Brain microvascular endothelial cell (primary cell): ENCODE measurements around the gene DGCR8.

Experiments
- DNase-seq: peaks from one replicate; pipeline ENCODE4 v3.0.0-alpha.2; 2020
- H3K27ac ChIP-seq: fragments of 250-450 bp; sonication (Bioruptor Pico); 2 replicates; pipeline ENCODE4 v1.5.1; 2020; ENCODE audit warnings: mild to moderate bottlenecking, moderate library complexity
- H3K27me3 ChIP-seq: fragments of 250-450 bp; sonication (Bioruptor Pico); replicated peaks from 2 replicates; pipeline ENCODE4 v1.5.1; 2020; ENCODE audit warnings: mild to moderate bottlenecking
- H3K36me3 ChIP-seq: fragments of 250-450 bp; sonication (Bioruptor Pico); replicated peaks from 2 replicates; pipeline ENCODE4 v1.5.1; 2020; ENCODE audit warnings: mild to moderate bottlenecking
- H3K4me3 ChIP-seq: 2 replicates; pipeline ENCODE4 v1.5.1; 2011; ENCODE audit warnings: low read depth, mild to moderate bottlenecking, control low read depth, low read length, moderate library complexity
- in situ Hi-C: cut with HindIII; loops from 2 replicates; pipeline ENCODE4 v1.10.0; 2017; ENCODE audit warnings: low sequenced_read_pairs, low pct_ligation_motif_present
- TF ChIP-seq, protein P1 (sequence below): IDR thresholded peaks from 2 replicates; pipeline ENCODE4 v1.5.1; 2011; ENCODE audit warnings: low read depth, mild to moderate bottlenecking, moderate library complexity, low read length, control low read depth, inconsistent platforms; ENCODE audit errors: missing control alignments

Gene DGCR8

DNA sequence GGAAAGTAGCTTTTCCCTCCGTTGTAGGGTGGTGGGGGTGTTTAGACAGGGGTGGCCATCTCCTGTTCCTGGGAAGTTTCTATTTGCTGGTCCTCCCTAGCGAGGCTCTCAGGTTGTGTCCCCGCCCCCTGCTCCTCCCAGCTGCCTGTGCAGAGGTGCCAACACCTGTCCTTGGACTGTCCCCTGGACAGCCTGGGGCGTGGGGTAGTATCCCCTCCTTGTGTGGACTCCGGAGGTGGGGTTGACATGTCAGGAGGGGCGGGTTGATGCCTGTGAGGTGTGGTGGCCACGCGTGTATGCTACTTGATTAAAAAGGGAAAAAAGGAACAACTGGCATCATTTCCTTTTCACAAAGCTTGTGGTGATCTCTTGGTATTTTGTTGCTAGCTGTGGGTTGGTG, 21.6 kb downstream of the DGCR8 start:
- TF ChIP-seq, protein P1, sequence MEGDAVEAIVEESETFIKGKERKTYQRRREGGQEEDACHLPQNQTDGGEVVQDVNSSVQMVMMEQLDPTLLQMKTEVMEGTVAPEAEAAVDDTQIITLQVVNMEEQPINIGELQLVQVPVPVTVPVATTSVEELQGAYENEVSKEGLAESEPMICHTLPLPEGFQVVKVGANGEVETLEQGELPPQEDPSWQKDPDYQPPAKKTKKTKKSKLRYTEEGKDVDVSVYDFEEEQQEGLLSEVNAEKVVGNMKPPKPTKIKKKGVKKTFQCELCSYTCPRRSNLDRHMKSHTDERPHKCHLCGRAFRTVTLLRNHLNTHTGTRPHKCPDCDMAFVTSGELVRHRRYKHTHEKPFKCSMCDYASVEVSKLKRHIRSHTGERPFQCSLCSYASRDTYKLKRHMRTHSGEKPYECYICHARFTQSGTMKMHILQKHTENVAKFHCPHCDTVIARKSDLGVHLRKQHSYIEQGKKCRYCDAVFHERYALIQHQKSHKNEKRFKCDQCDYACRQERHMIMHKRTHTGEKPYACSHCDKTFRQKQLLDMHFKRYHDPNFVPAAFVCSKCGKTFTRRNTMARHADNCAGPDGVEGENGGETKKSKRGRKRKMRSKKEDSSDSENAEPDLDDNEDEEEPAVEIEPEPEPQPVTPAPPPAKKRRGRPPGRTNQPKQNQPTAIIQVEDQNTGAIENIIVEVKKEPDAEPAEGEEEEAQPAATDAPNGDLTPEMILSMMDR, result no peak
- H3K4me3 ChIP-seq, result no peak overlapping the region
- H3K27me3 ChIP-seq, result no peaks in the 10 kb centered on the region
- H3K36me3 ChIP-seq, result peaks cover 79% of the 10 kb centered on the region
- H3K27ac ChIP-seq, result no peak overlapping the region
- in situ Hi-C loops, result no loop called here
- DNase-seq, result no peak

DNA sequence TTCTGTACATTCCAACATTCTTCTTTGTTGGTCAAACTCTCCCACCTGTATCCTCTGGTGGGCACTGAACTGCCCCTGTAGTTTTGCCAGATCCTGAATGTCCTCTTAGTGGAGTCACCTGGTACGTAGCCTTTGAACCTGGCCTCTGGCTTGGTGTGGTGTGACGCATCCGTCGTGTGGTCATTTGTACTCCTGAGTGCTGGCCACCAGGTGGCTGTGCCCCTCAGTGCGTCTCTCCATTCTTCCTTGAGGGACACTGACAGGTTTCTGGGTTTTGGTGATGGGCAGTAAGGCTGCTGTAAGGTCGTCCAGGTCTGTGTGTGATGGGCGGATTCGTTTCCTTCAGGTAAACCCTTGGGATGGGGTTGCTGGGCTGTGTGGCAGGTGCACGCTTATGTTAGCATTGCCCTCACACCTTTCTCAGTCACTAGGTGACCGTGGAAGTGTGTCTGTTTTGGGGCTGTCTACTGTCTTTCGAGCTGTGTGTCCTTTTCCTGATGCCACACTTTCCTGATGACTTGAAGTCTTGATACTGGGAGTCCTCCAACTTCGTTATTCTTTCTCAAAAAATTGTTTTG, 22.3 kb downstream of the DGCR8 start:
- no peak overlapping the region for H3K27ac ChIP-seq
- peaks cover 80% of the 10 kb centered on the region for H3K36me3 ChIP-seq
- no peak for DNase-seq
- H3K4me3 ChIP-seq, result no peak overlapping the region
- in situ Hi-C loops, result no loop called here
- H3K27me3 ChIP-seq, result no peaks in the 10 kb centered on the region
- TF ChIP-seq, protein P1, result peak; percentile 12

DNA sequence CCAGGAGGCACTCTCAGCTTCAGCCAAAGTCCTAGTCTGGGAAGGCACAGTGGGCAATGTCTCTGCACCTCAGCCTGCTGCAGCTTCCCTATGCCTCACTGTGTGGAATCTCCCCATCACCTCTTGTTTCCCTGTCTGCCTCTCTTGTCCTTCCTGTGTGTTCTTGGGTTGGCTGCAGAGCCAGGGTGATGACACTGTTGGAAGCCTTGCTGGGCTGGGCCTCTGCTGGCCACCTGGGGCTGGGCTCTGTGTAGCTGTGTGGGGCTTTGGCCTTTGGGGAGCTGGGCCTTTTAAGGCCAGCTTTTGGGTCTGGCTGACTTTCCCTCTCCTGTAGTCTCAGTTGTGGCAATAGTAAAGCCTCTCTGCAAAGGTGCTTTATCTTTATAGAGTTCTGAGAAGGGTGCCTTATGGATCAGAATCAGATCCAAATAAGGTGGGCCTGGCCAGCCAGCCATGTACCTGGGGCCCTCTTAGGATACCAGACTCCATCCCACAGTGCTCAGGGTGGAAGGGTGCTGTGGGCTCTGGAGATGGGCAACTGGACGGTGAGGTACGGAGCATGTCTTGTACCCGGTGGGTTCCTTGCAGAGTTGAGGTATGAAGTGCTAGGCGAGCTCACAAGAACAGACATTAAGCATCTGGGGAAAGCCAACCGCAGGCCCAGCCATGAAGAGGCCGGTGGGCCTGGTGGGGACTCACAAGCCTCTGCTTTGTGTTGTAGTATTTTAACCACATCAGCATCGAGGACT, 25.6 kb downstream of the DGCR8 start:
- TF ChIP-seq, protein P1, result no peak
- H3K27me3 ChIP-seq, result no peaks in the 10 kb centered on the region
- H3K36me3 ChIP-seq, result peaks cover 81% of the 10 kb centered on the region
- DNase-seq, result no peak
- in situ Hi-C loops, result no loop called here
- H3K27ac ChIP-seq, result no peak overlapping the region
- no peak overlapping the region for H3K4me3 ChIP-seq

DNA sequence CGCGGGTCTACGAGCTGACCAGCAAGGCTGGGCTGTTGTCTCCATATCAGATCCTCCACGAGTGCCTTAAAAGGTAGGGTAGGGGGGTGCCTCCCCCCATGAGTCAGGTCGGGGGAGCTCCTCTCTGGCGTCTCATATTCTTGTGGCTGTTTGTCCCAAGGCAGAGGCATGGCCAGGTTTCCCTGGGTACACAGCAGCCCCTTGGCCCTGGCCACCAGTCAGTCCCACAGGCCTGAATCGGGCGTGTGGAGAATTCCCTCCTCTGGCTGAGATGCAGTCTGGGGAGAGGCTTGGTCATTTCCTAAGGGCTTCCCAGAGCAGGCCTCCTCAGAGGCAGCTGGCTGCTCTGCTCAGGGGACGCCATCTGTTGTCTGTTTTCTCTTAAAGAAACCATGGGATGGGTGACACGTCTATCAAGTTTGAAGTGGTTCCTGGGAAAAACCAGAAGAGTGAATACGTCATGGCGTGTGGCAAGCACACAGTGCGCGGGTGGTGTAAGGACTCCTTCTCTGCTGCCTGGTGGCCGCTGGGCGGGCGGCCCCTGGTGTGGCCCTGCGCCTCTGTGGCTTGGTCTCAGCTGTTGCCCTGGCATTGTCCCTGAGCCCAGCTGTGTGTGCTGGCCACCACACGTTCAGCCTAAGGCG, 26.3 kb downstream of the DGCR8 start:
- no peak overlapping the region for H3K4me3 ChIP-seq

DNA sequence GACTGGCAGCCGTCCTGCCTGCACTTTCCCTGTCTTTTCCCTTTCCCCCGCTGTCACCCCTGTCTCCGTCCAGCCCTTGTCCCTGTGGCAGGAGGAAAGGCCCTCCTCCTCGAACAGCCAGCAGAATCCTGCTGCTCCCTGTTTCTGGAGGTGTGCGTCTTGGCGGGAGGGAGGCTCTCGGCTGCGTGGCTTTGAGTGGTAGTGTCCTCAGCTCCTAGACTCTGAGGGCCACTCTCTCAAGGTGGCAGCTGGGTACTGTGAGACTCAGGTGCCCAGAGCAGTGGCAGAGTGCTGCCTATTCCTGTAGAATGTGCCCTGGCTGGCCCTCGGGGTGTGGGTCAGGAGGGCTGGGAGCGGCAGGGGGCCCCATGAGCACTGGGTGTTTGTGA, 26.8 kb downstream of the DGCR8 start:
- no peak overlapping the region for H3K4me3 ChIP-seq
- no peaks in the 10 kb centered on the region for H3K27me3 ChIP-seq
- DNase-seq, result no peak
- in situ Hi-C loops, result no loop called here
- H3K27ac ChIP-seq, result no peak overlapping the region
- TF ChIP-seq, protein P1, result no peak
- H3K36me3 ChIP-seq, result peaks cover 79% of the 10 kb centered on the region

More for the DNA sequence above, 26.3 kb downstream of the DGCR8 start:
- Histone ChIP-seq H3K36me3 (peaks cover 80% of the 10 kb centered on the region), H3K27ac (no peak overlapping the region), H3K27me3 (no peaks in the 10 kb centered on the region)
- DNase-seq, result no peak
- TF ChIP-seq, protein P1, result no peak
- in situ Hi-C loops, result no loop called here
